22Rv1 (cell line): ENCODE measurements around the gene COX10.

Experiments
- ZFX ChIP-seq: fragments of 450-650 bp; IDR thresholded peaks from 2 replicates; pipeline ENCODE4 v1.6.1; 2017; ENCODE audit warnings: antibody characterized with exemption, borderline replicate concordance
- TF ChIP-seq, protein P1 (sequence below): fragments of 450-650 bp; IDR thresholded peaks from 2 replicates; pipeline ENCODE4 v1.5.1; 2017; ENCODE audit warnings: mild to moderate bottlenecking

DNA sequence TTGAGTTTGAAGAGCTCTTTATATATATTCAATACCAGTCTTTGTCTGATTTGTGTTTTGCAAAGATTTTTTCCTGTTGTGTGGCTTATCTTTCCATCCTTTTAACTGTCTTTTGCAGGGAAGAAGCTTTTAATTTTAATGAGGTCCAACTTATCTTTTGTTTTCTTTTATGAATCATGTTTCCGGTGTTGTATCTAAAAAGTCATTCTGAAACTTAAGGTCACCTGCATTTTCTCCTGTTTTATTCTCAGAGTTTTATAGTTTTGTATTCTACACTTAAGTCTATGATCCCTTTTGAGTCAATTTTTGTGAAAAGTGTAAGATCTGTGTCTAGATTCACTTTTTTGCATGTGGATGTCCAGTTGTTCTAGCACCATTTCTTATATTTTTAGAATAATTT lies 24.6 kb upstream of the COX10 start:
- TF ChIP-seq, protein P1, sequence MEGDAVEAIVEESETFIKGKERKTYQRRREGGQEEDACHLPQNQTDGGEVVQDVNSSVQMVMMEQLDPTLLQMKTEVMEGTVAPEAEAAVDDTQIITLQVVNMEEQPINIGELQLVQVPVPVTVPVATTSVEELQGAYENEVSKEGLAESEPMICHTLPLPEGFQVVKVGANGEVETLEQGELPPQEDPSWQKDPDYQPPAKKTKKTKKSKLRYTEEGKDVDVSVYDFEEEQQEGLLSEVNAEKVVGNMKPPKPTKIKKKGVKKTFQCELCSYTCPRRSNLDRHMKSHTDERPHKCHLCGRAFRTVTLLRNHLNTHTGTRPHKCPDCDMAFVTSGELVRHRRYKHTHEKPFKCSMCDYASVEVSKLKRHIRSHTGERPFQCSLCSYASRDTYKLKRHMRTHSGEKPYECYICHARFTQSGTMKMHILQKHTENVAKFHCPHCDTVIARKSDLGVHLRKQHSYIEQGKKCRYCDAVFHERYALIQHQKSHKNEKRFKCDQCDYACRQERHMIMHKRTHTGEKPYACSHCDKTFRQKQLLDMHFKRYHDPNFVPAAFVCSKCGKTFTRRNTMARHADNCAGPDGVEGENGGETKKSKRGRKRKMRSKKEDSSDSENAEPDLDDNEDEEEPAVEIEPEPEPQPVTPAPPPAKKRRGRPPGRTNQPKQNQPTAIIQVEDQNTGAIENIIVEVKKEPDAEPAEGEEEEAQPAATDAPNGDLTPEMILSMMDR = no peak
- no peak for TF ChIP-seq ZFX
